SK-N-SH (cell line): Measurements from ENCODE around the gene TNRC6C. TPM values are rescaled to one million over a fixed set of nuclear protein-coding genes. Genes with fewer than 3 reads are reported as not detected.

Source experiments
- CTCF ChIA-PET: fragments of 300-600, 350-600 bp; formaldehyde crosslinking; extraction: SDS; loops from one replicate; lab custom pipeline; 2021; lab: Yijun Ruan, JAX
- POLR2A ChIA-PET: fragments of 350-600 bp; sonication (Branson Sonifier 250); formaldehyde crosslinking; extraction: SDS; loops from one replicate; lab custom pipeline; 2020; ENCODE audit warnings: antibody characterized with exemption, inconsistent platforms; lab: Yijun Ruan, JAX
- DNase-seq: peaks from one replicate; pipeline ENCODE4 v3.0.0; 2012
- H2AFZ ChIP-seq: fragments of 200-600 bp; sonication (generic); 2 replicates; pipeline ENCODE4 v1.8.1; 2016; ENCODE audit warnings: antibody characterized with exemption, mild to moderate bottlenecking, low read depth
- H3F3A ChIP-seq: fragments of 200-600 bp; sonication (generic); replicated peaks from 2 replicates; pipeline ENCODE3; 2016; ENCODE audit warnings: antibody characterized with exemption, mild to moderate bottlenecking; ENCODE audit not compliant: insufficient read depth
- H3K27ac ChIP-seq, 2 experiments: fragments of 200-500 bp in 1 of 2; fragments of 200-600 bp in 1 of 2; sonication (Bioruptor generic) in 1 of 2; sonication (generic), shearing (Covaris generic) in 1 of 2; 2 replicates each; pipeline versions ENCODE4 v1.5.1 to v1.6.1; 2014 to 2016; ENCODE audit warnings: low read depth in 2 of 2, inconsistent platforms in 1 of 2, low read length in 1 of 2, mild to moderate bottlenecking in 1 of 2, mixed read lengths in 1 of 2
- H3K27me3 ChIP-seq: fragments of 200-600 bp; sonication (generic), shearing (Covaris generic); 2 replicates; pipeline ENCODE4 v1.6.1; 2016; ENCODE audit warnings: mixed run types; ENCODE audit not compliant: insufficient read depth
- H3K36me3 ChIP-seq, 2 experiments: fragments of 200-500 bp in 1 of 2; fragments of 200-600 bp in 1 of 2; sonication (Bioruptor generic) in 1 of 2; sonication (generic) in 1 of 2; replicated peaks in 1 of 2; 2 replicates each; pipeline versions ENCODE3 to v1.5.1; 2014 to 2016; ENCODE audit warnings: low read length in 1 of 2, mild to moderate bottlenecking in 1 of 2; ENCODE audit not compliant: insufficient read depth in 2 of 2, control insufficient read depth in 1 of 2
- H3K4me1 ChIP-seq, 2 experiments: fragments of 200-500 bp in 1 of 2; fragments of 200-600 bp in 1 of 2; sonication (Bioruptor generic) in 1 of 2; sonication (generic), shearing (Covaris generic) in 1 of 2; 2 replicates each; pipeline versions ENCODE4 v1.5.1 to v1.6.1; 2014 to 2016; ENCODE audit warnings: low read depth in 1 of 2, low read length in 1 of 2, mixed run types in 1 of 2; ENCODE audit not compliant: insufficient read depth in 2 of 2, control insufficient read depth in 1 of 2
- H3K4me2 ChIP-seq: fragments of 200-600 bp; sonication (generic), shearing (Covaris generic); 2 replicates; pipeline ENCODE4 v1.6.1; 2017; ENCODE audit warnings: mixed run types
- H3K4me3 ChIP-seq, 2 experiments: fragments of 200-500 bp in 1 of 2; fragments of 200-600 bp in 1 of 2; sonication (Bioruptor generic) in 1 of 2; sonication (generic), shearing (Covaris generic) in 1 of 2; 2 replicates each; pipeline versions ENCODE4 v1.5.1 to v1.8.1; 2014 to 2016; ENCODE audit warnings: low read depth in 2 of 2, inconsistent platforms in 1 of 2, low read length in 1 of 2, mild to moderate bottlenecking in 1 of 2, mixed read lengths in 1 of 2, moderate library complexity in 1 of 2
- H3K79me2 ChIP-seq: fragments of 200-600 bp; sonication (generic); 2 replicates; pipeline ENCODE4 v1.8.1; 2017; ENCODE audit warnings: mild to moderate bottlenecking; ENCODE audit not compliant: insufficient read depth
- H3K9ac ChIP-seq: fragments of 200-600 bp; sonication (generic); 2 replicates; pipeline ENCODE4 v1.6.1; 2017; ENCODE audit warnings: mixed run types
- H3K9me2 ChIP-seq: fragments of 200-600 bp; sonication (generic); 2 replicates; pipeline ENCODE4 v1.6.1; 2017; ENCODE audit warnings: mixed run types
- H3K9me3 ChIP-seq: fragments of 200-600 bp; sonication (generic); 2 replicates; pipeline ENCODE4 v1.6.1; 2017; ENCODE audit warnings: mixed run types, mild to moderate bottlenecking, moderate library complexity
- H4K20me1 ChIP-seq: fragments of 200-600 bp; sonication (generic); 2 replicates; pipeline ENCODE4 v1.6.1; 2017; ENCODE audit warnings: mild to moderate bottlenecking, mixed run types; ENCODE audit not compliant: insufficient read depth
- ELF1 ChIP-seq: IDR thresholded peaks from 2 replicates; pipeline ENCODE4 v1.4.0; 2012
- GABPA ChIP-seq: IDR thresholded peaks from 2 replicates; pipeline ENCODE4 v1.4.0; 2012; ENCODE audit warnings: low read depth, mild to moderate bottlenecking
- MXI1 ChIP-seq: IDR thresholded peaks from 2 replicates; pipeline ENCODE4 v1.6.1; 2012; ENCODE audit warnings: mild to moderate bottlenecking, low read depth, low read length, improper control_type of control experiment
- TEAD4 ChIP-seq: IDR thresholded peaks from 2 replicates; pipeline ENCODE4 v1.4.0; 2012; ENCODE audit warnings: mild to moderate bottlenecking, borderline replicate concordance; ENCODE audit not compliant: insufficient read depth
- USF1 ChIP-seq: IDR thresholded peaks from 2 replicates; pipeline ENCODE4 v1.4.0; 2012; ENCODE audit warnings: low read depth, borderline replicate concordance
- WGBS: methylation state at CpG from one replicate; pipeline ENCODE4 v1.1.6; 2017; ENCODE audit warnings: low lambda C conversion rate; 5-methylcytosine and 5-hydroxymethylcytosine counted together
- polyA plus RNA-seq, 3 experiments: library from polyadenylated mRNA; depleted of rRNA; stranded (reverse); fragments of >200 nt; gene quantifications; 2 replicates each; pipeline ENCODE4 v1.2.3, GENCODE V29; 2012
- TF ChIP-seq, protein P1 (sequence below): fragments of 150-350 bp; IDR thresholded peaks from 2 replicates; pipeline ENCODE4 v1.6.1; 2017; ENCODE audit warnings: antibody characterized with exemption, low read length, low read depth, borderline replicate concordance
- TF ChIP-seq, protein P2 (sequence below): fragments of 200-600 bp; sonication (generic); IDR thresholded peaks from 2 replicates; pipeline ENCODE4 v1.6.1; 2017; ENCODE audit warnings: antibody characterized with exemption, mild to moderate bottlenecking, moderate library complexity
- TF ChIP-seq, protein P3 (sequence below): IDR thresholded peaks from 2 replicates; pipeline ENCODE4 v1.4.0; 2012; ENCODE audit warnings: low read depth, borderline replicate concordance
- TF ChIP-seq, protein P4 (sequence below): IDR thresholded peaks from 2 replicates; pipeline ENCODE4 v1.4.0; 2012; ENCODE audit warnings: low read depth

The TNRC6C gene
- polyA plus RNA-seq, 1 of the 3 experiments (the other 2 are of a cell fraction), result 2.2 TPM

DNA sequence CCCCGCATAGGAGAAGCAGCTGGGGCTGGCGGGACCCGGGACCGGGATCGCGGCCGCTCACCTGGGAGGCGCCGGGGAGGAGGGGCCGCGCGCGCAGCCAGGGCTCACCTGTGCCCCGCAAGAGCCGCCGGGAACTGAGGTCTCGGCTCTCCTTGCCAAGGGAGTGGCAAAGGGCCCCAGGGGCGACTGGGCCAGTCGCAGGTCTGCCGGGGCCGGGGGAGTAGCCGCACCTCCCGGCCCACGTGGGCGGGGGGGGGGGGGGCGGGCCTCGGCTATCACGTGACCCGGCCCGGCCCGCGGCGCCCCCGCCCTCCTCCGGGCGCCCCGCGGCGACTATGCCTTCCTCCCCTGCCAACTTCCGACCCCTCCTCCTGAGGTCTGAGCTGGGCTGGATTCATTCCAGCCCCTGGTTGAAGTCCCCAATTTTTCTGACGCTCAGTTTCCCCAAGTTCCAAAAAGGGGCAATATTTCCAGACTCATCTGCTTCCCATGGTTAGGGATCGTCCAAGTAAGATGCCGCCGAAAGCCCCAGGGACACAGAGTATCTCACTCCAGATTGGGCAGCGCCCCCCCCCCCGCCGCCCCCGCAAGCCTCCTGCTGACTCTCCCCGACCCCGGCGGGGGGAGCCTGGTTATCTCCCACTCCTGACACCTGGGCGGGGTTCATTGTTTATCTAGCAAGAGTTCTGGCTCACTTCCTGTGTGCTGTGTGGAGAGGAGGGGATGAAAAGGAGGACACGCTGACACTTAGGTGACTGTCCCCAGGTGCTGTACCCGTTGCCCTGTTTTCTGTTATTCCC, 170.2 kb downstream of the TNRC6C start, which contains the start of gene TMC6:
Gene TMC6, minus strand, starts transcription at position 205 of the 800 bp plus-strand sequence. CDS start 1,923 bp downstream, outside the sequence.
- no peaks in the 10 kb centered on the region for H3K36me3 ChIP-seq
- no peak within 1 kb of the TSS; a peak in 1 of 4 replicates for H3K27ac ChIP-seq
- no peaks in the 10 kb centered on the region for H3K9me2 ChIP-seq
- no peaks in the 10 kb centered on the region for H3K79me2 ChIP-seq
- no peaks in the 10 kb centered on the region for H4K20me1 ChIP-seq
- peak within 1 kb of the TSS; percentile 74 to 75 for H3K4me3 ChIP-seq
- TF ChIP-seq, protein P1, sequence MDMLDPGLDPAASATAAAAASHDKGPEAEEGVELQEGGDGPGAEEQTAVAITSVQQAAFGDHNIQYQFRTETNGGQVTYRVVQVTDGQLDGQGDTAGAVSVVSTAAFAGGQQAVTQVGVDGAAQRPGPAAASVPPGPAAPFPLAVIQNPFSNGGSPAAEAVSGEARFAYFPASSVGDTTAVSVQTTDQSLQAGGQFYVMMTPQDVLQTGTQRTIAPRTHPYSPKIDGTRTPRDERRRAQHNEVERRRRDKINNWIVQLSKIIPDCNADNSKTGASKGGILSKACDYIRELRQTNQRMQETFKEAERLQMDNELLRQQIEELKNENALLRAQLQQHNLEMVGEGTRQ, result peak; percentile 34; the same call in 1 of the 2 replicates
- TF ChIP-seq, protein P2, sequence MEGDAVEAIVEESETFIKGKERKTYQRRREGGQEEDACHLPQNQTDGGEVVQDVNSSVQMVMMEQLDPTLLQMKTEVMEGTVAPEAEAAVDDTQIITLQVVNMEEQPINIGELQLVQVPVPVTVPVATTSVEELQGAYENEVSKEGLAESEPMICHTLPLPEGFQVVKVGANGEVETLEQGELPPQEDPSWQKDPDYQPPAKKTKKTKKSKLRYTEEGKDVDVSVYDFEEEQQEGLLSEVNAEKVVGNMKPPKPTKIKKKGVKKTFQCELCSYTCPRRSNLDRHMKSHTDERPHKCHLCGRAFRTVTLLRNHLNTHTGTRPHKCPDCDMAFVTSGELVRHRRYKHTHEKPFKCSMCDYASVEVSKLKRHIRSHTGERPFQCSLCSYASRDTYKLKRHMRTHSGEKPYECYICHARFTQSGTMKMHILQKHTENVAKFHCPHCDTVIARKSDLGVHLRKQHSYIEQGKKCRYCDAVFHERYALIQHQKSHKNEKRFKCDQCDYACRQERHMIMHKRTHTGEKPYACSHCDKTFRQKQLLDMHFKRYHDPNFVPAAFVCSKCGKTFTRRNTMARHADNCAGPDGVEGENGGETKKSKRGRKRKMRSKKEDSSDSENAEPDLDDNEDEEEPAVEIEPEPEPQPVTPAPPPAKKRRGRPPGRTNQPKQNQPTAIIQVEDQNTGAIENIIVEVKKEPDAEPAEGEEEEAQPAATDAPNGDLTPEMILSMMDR, result no peak
- no peak for TF ChIP-seq ELF1
- no peak for TF ChIP-seq MXI1
- no peak for TF ChIP-seq TEAD4
- TF ChIP-seq, protein P3, sequence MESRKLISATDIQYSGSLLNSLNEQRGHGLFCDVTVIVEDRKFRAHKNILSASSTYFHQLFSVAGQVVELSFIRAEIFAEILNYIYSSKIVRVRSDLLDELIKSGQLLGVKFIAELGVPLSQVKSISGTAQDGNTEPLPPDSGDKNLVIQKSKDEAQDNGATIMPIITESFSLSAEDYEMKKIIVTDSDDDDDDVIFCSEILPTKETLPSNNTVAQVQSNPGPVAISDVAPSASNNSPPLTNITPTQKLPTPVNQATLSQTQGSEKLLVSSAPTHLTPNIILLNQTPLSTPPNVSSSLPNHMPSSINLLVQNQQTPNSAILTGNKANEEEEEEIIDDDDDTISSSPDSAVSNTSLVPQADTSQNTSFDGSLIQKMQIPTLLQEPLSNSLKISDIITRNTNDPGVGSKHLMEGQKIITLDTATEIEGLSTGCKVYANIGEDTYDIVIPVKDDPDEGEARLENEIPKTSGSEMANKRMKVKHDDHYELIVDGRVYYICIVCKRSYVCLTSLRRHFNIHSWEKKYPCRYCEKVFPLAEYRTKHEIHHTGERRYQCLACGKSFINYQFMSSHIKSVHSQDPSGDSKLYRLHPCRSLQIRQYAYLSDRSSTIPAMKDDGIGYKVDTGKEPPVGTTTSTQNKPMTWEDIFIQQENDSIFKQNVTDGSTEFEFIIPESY, result no peak
- TF ChIP-seq USF1, result peak; percentile 84
- TF ChIP-seq, protein P4, sequence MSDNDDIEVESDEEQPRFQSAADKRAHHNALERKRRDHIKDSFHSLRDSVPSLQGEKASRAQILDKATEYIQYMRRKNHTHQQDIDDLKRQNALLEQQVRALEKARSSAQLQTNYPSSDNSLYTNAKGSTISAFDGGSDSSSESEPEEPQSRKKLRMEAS, result peak; percentile 28; the same call in 1 of the 2 replicates
- no peak for TF ChIP-seq GABPA
- ChIA-PET POLR2A (no interaction called here), CTCF (interaction anchor here (0.5 to 8.0 kb wide), 10 partner anchors 8 to 297 kb away, joined by 3 to 100 read pairs (median 4); partner anchors contain the start of gene TK1)
- DNase-seq, result peak; percentile 93
- 27% methylated on average over 12 of the region's 54 CpGs for WGBS
- H3K27me3 ChIP-seq, result peaks cover 3% of the 10 kb centered on the region
- H3K9ac ChIP-seq, result peak within 1 kb of the TSS; percentile 59; the same call in 1 of the 2 replicates
- peaks cover 4 to 39% of the 10 kb centered on the region in 2 experiments; a peak in 1 of 4 replicates for H3K4me1 ChIP-seq
- peak within 1 kb of the TSS; percentile 99 for H2AFZ ChIP-seq
- no peaks in the 10 kb centered on the region for H3F3A ChIP-seq
- no peaks in the 10 kb centered on the region for H3K9me3 ChIP-seq
- H3K4me2 ChIP-seq, result peak within 1 kb of the TSS; percentile 100
